OCI-LY7 (cell line): ENCODE data around the gene HOXC9. TPM values are rescaled to one million over a fixed set of nuclear protein-coding genes. Genes with fewer than 3 reads are reported as not detected.

ENCODE experiments used
- BruUV-seq: library from RNA; stranded (reverse); fragments of 400-500 nt; replicated peaks from 2 replicates; lab custom pipeline; 2021; lab: Mats Ljungman, UMichigan
- CTCF ChIA-PET: fragments of 300-600 bp; sonication (Branson Sonifier 250); formaldehyde crosslinking; loops from one replicate; lab custom pipeline; 2022; ENCODE audit warnings: antibody characterized with exemption; ENCODE audit not compliant: unreplicated experiment; lab: Charles Lee
- POLR2A ChIA-PET: fragments of 300-600 bp; sonication (Branson Sonifier 250); formaldehyde crosslinking; loops from one replicate; lab custom pipeline; 2022; ENCODE audit warnings: antibody characterized with exemption; lab: Charles Lee
- DNase-seq: peaks from one replicate; pipeline ENCODE4 v3.0.0-alpha.2; 2015; ENCODE audit warnings: low spot score
- H2AFZ ChIP-seq: fragments of 200-600 bp; sonication (generic), shearing (Covaris generic); 2 replicates; pipeline ENCODE4 v1.6.1; 2014; ENCODE audit warnings: mild to moderate bottlenecking, antibody characterized with exemption, low read length, moderate library complexity
- H3K27ac ChIP-seq: fragments of 200-600 bp; sonication (generic); 2 replicates; pipeline ENCODE4 v1.5.1; 2014; ENCODE audit warnings: mixed run types, low read depth, mild to moderate bottlenecking, moderate library complexity, low read length, inconsistent platforms; ENCODE audit not compliant: poor library complexity, severe bottlenecking
- H3K36me3 ChIP-seq: fragments of 200-600 bp; sonication (generic); 2 replicates; pipeline ENCODE4 v1.6.1; 2014; ENCODE audit warnings: mild to moderate bottlenecking, antibody characterized with exemption, low read length, moderate library complexity, mixed read lengths; ENCODE audit not compliant: insufficient read depth
- H3K4me1 ChIP-seq: fragments of 200-600 bp; sonication (generic); 2 replicates; pipeline ENCODE4 v1.5.1; 2014; ENCODE audit warnings: mild to moderate bottlenecking, low read length; ENCODE audit not compliant: insufficient read depth, poor library complexity, severe bottlenecking
- H3K4me2 ChIP-seq: fragments of 200-600 bp; sonication (generic); 2 replicates; pipeline ENCODE4 v1.6.1; 2014; ENCODE audit warnings: mild to moderate bottlenecking, low read length
- H3K4me3 ChIP-seq: fragments of 200-600 bp; sonication (generic); 2 replicates; pipeline ENCODE4 v1.5.1; 2014; ENCODE audit warnings: mild to moderate bottlenecking, low read depth, low read length; ENCODE audit not compliant: poor library complexity, severe bottlenecking
- H3K79me2 ChIP-seq: fragments of 200-600 bp; sonication (generic); 2 replicates; pipeline ENCODE4 v1.6.1; 2016; ENCODE audit warnings: low read depth, mild to moderate bottlenecking, low read length, moderate library complexity, mixed read lengths; ENCODE audit not compliant: insufficient read depth
- H3K9me2 ChIP-seq: fragments of 200-600 bp; sonication (generic); 2 replicates; pipeline ENCODE4 v1.6.1; 2016; ENCODE audit warnings: mild to moderate bottlenecking, low read length, mixed read lengths; ENCODE audit not compliant: insufficient read depth
- H3K9me3 ChIP-seq: fragments of 200-600 bp; sonication (generic); 2 replicates; pipeline ENCODE4 v1.6.1; 2014; ENCODE audit warnings: mild to moderate bottlenecking, mixed run types, low read length, mixed read lengths
- H4K20me1 ChIP-seq: fragments of 200-600 bp; sonication (generic); 2 replicates; pipeline ENCODE4 v1.6.1; 2014; ENCODE audit warnings: mild to moderate bottlenecking, antibody characterized with exemption, low read length, moderate library complexity, mixed read lengths; ENCODE audit not compliant: insufficient read depth
- EZH2phosphoT487 ChIP-seq: fragments of 200-600 bp; sonication (generic); IDR thresholded peaks from 2 replicates; pipeline ENCODE4 v1.6.1; 2018; ENCODE audit warnings: low read depth, borderline replicate concordance, mild to moderate bottlenecking, mixed run types, antibody characterized with exemption, low read length, moderate library complexity, mixed read lengths
- intact Hi-C: fragments of 100-400 bp; cut with micrococcal nuclease; formaldehyde crosslinking; loops from one replicate; pipeline ENCODE4 v1.10.0; 2022; ENCODE audit not compliant: unreplicated experiment
- total RNA-seq, 2 experiments: library from RNA; depleted of rRNA in 1 of 2; stranded (reverse); fragments of >200 nt in 1 of 2; shearing (Covaris generic) in 1 of 2; gene quantifications; 2 replicates each; pipeline ENCODE4 v1.2.3, GENCODE V29; 2014 to 2022
- TF ChIP-seq, protein P1 (sequence below): fragments of 200-600 bp; sonication (generic); conservative IDR thresholded peaks from 2 replicates; pipeline ENCODE4 v1.5.1; 2014; ENCODE audit warnings: mild to moderate bottlenecking, antibody characterized with exemption, low read length, moderate library complexity, mixed read lengths

Gene HOXC9
- total RNA-seq, 2 experiments from 2014 or later, result 0.42 TPM; not detected in 1

DNA sequence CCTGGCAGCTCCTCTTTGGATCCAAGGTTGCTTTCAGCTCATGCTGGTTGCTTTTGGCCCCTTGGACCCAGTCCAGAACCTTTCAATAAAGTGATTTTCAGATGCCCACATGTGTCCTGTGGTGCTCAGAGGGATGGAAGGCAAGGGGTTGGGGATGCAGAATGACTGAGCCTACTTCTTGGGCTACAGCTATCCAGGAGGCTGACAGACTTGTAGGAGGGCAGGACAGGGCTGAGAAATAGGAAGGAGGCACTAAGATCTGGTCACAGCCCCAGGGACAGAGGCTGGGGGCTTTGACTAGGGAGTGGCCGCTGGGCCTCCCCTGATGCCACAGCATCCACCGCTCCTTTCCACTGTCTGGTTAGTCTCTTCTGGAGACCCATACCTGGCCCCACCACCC, 28.3 kb upstream of the HOXC9 start:
- no peaks in the 10 kb centered on the region for H3K36me3 ChIP-seq
- intact Hi-C loops, result no loop called here
- H3K4me2 ChIP-seq, result no peak overlapping the region
- ChIA-PET CTCF (interaction anchor here (0.5 kb wide), 1 partner anchor 22 kb away, joined by 3 read pairs; no protein-coding TSS in a partner anchor), POLR2A (interaction anchor here (0.6 kb wide), 1 partner anchor 235 kb away, joined by 3 read pairs; no protein-coding TSS in a partner anchor)
- no peaks in the 10 kb centered on the region for H3K79me2 ChIP-seq
- H3K27ac ChIP-seq, result no peak overlapping the region
- H4K20me1 ChIP-seq, result no peaks in the 10 kb centered on the region
- H3K9me3 ChIP-seq, result no peaks in the 10 kb centered on the region
- H3K9me2 ChIP-seq, result no peaks in the 10 kb centered on the region
- no peak overlapping the region for H2AFZ ChIP-seq
- no TSS peak for BruUV-seq
- no peak overlapping the region for H3K4me3 ChIP-seq
- no peak for DNase-seq
- TF ChIP-seq EZH2phosphoT487, result no peak
- TF ChIP-seq, protein P1, sequence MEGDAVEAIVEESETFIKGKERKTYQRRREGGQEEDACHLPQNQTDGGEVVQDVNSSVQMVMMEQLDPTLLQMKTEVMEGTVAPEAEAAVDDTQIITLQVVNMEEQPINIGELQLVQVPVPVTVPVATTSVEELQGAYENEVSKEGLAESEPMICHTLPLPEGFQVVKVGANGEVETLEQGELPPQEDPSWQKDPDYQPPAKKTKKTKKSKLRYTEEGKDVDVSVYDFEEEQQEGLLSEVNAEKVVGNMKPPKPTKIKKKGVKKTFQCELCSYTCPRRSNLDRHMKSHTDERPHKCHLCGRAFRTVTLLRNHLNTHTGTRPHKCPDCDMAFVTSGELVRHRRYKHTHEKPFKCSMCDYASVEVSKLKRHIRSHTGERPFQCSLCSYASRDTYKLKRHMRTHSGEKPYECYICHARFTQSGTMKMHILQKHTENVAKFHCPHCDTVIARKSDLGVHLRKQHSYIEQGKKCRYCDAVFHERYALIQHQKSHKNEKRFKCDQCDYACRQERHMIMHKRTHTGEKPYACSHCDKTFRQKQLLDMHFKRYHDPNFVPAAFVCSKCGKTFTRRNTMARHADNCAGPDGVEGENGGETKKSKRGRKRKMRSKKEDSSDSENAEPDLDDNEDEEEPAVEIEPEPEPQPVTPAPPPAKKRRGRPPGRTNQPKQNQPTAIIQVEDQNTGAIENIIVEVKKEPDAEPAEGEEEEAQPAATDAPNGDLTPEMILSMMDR, result no peak
- H3K4me1 ChIP-seq, result peaks cover 13% of the 10 kb centered on the region

DNA sequence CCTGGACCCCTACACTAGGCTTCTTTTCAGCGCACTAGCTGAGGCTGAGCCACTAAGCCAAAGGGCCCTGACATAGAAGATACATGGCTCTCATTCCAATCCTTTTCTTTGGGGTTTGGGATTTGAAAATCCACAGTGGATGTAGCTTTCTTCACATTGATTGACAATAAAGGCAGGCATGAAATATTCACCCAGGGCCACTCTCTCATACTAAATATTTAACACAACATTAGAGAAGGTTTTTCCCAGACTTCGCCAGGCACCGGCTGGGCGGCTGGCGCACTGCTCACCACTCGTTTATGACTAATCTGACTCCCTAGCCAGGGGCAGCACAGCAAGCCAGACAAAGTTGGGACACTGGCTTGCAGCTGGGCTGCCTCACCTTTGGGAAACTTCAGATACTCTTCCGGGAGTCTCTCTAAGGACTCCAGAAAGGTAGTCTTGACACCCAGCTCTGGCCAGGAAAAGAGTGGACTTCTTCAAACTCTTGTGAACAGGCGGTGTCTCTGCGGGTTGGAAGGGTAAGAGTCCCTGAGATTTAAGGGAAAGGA, 27.7 kb upstream of the HOXC9 start:
- CTCF ChIA-PET, result interaction anchor here (0.5 kb wide), 1 partner anchor 23 kb away, joined by 3 read pairs; no protein-coding TSS in a partner anchor
- Histone ChIP-seq H3K4me2 (no peak overlapping the region), H2AFZ (no peak overlapping the region), H3K4me1 (peaks cover 19% of the 10 kb centered on the region), H3K9me2 (no peaks in the 10 kb centered on the region), H3K79me2 (no peaks in the 10 kb centered on the region), H4K20me1 (no peaks in the 10 kb centered on the region), H3K4me3 (no peak overlapping the region), H3K9me3 (no peaks in the 10 kb centered on the region), H3K36me3 (no peaks in the 10 kb centered on the region), H3K27ac (no peak overlapping the region)
- no TSS peak for BruUV-seq
- intact Hi-C loops, result no loop called here
- no peak for DNase-seq
- POLR2A ChIA-PET, result interaction anchor here (0.6 kb wide), 1 partner anchor 234 kb away, joined by 3 read pairs; no protein-coding TSS in a partner anchor
- TF ChIP-seq EZH2phosphoT487, result no peak
- TF ChIP-seq, protein P1, result no peak

DNA sequence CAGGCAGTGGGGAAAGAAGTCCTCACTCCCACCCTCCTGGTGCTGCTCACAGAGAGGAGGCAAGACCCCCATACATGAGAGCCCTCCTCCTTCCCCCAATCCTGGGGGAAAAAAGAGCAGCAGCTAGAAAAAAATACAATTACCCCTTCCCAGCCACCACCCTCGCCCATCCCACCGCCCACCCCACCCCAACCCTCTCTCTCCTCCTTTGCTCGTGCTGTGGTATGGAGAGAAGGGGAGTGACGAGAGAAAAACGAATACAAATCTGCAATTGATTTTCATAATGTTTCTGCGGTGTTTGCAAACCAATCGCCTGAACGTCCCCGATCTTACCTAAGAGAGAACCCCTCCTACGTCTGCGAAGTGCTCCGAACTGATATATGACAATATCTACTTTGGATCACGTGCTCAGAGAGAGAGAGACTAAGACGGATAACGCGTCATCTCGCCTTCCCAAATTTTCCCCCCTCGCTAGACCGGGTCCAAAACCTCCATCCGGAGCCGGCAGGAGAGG, 27.2 kb upstream of the HOXC9 start, which contains the start of gene HOXC11:
HOXC11 (plus strand) TSS at position 405 of the 514 bp plus-strand sequence. CDS start 116 bp downstream, outside the sequence.
- CTCF ChIA-PET, result no interaction called here

More for the DNA sequence above, 27.2 kb upstream of the HOXC9 start, which contains the start of gene HOXC11:
- POLR2A ChIA-PET, result no interaction called here
- H3K36me3 ChIP-seq, result no peaks in the 10 kb centered on the region
- H3K4me1 ChIP-seq, result peaks cover 24% of the 10 kb centered on the region
- H3K4me2 ChIP-seq, result peak within 1 kb of the TSS; percentile 65
- intact Hi-C loops, result no loop called here
- H3K27ac ChIP-seq, result no peak within 1 kb of the TSS
- no peaks in the 10 kb centered on the region for H4K20me1 ChIP-seq
- H3K4me3 ChIP-seq, result peak within 1 kb of the TSS; percentile 71
- TF ChIP-seq, protein P1, result no peak
- 0 out of 2 replicates have a peak within 1 kb of the TSS, but pooled peaks have one; percentile 77 for H2AFZ ChIP-seq
- BruUV-seq, result no TSS peak
- H3K9me2 ChIP-seq, result no peaks in the 10 kb centered on the region
- no peaks in the 10 kb centered on the region for H3K79me2 ChIP-seq
- no peaks in the 10 kb centered on the region for H3K9me3 ChIP-seq
- no peak for DNase-seq
